K562 (cell line): ENCODE measurements around the gene SARS2. TPM values are rescaled to one million over a fixed set of nuclear protein-coding genes. Genes with fewer than 3 reads are reported as not detected.

Source experiments
- ATAC-seq: fragments of 200-7000 bp; cut with Tn5 transposase; 3 replicates; pipeline ENCODE4 v1.9.1; 2020; ENCODE audit warnings: moderate library complexity
- BruUV-seq: library from RNA; stranded (reverse); fragments of 400-500 nt; replicated peaks from 2 replicates; lab custom pipeline; 2021; lab: Mats Ljungman, UMichigan
- CTCF ChIA-PET: fragments of 300-600 bp; formaldehyde crosslinking; extraction: SDS; loops from one replicate; lab custom pipeline; 2021; ENCODE audit warnings: low intra/inter-chr PET ratio; lab: Yijun Ruan, JAX
- POLR2A ChIA-PET: fragments of 300-600, 350-650 bp; sonication (Branson Sonifier 250); formaldehyde crosslinking; extraction: SDS; loops from one replicate; lab custom pipeline; 2021; ENCODE audit warnings: antibody characterized with exemption, inconsistent platforms; lab: Yijun Ruan, JAX
- DNase-seq, 4 experiments: peaks; one replicate each; pipeline versions ENCODE4 v3.0.0 to v3.0.0-alpha.2; 2011 to 2018; ENCODE audit warnings: low spot score in 3 of 4, mixed read lengths in 3 of 4; ENCODE audit errors: extremely low read depth in 1 of 4
- FAIRE-seq: peaks from 2 replicates; lab custom pipeline; 2011; peaks lifted over from hg19 to GRCh38; lab: Jason Lieb, UNC
- H2AFZ ChIP-seq: 2 replicates; pipeline ENCODE4 v1.6.0; 2011; ENCODE audit warnings: low read depth, low read length, control low read depth, inconsistent platforms
- H3K27ac ChIP-seq: fragments of 200-600 bp; 3 replicates; pipeline ENCODE4 v1.8.0; 2011; ENCODE audit warnings: low read depth, mild to moderate bottlenecking, control low read depth, inconsistent platforms, low read length, moderate library complexity, mixed read lengths; ENCODE audit errors: extremely low read depth
- H3K27me3 ChIP-seq, 2 experiments: fragments of 300-600 bp in 1 of 2; 2 replicates in 1 of 2; 3 replicates in 1 of 2; pipeline versions ENCODE4 v1.6.0 to v1.8.0; 2011; ENCODE audit warnings: inconsistent platforms in 2 of 2, low read length in 2 of 2, mild to moderate bottlenecking in 1 of 2, mixed read lengths in 1 of 2, moderate library complexity in 1 of 2; ENCODE audit not compliant: control insufficient read depth in 2 of 2, insufficient read depth in 2 of 2
- H3K36me3 ChIP-seq: fragments of 300-600 bp; 3 replicates; pipeline ENCODE4 v1.8.0; 2011; ENCODE audit warnings: mild to moderate bottlenecking, low read length, inconsistent platforms; ENCODE audit not compliant: control insufficient read depth, insufficient read depth
- H3K4me1 ChIP-seq, 2 experiments: fragments of 200-600 bp in 1 of 2; replicated peaks in 1 of 2; 2 replicates in 1 of 2; 3 replicates in 1 of 2; pipeline versions ENCODE4 v1.5.1 to v1.8.0; 2011; ENCODE audit warnings: inconsistent platforms in 2 of 2, low read length in 2 of 2, mild to moderate bottlenecking in 1 of 2, mixed read lengths in 1 of 2, moderate library complexity in 1 of 2; ENCODE audit not compliant: control insufficient read depth in 2 of 2, insufficient read depth in 2 of 2
- H3K4me2 ChIP-seq: 2 replicates; pipeline ENCODE4 v1.6.1; 2011; ENCODE audit warnings: low read length, control low read depth, inconsistent platforms, mixed read lengths; ENCODE audit not compliant: insufficient read depth
- H3K4me3 ChIP-seq: fragments of 200-600 bp; sonication (generic), shearing (Covaris generic); 2 replicates; pipeline ENCODE4 v1.5.1; 2016; ENCODE audit warnings: control low read depth, inconsistent platforms
- H3K79me2 ChIP-seq: fragments of 200-600 bp; 3 replicates; pipeline ENCODE4 v1.8.0; 2011; ENCODE audit warnings: low read length, inconsistent platforms; ENCODE audit not compliant: control insufficient read depth, insufficient read depth
- H3K9ac ChIP-seq, 2 experiments: 2 replicates each; pipeline versions ENCODE4 v1.6.0 to v1.6.1; 2011; ENCODE audit warnings: low read depth in 2 of 2, low read length in 2 of 2, control low read depth in 1 of 2, inconsistent platforms in 1 of 2, mild to moderate bottlenecking in 1 of 2, mixed read lengths in 1 of 2; ENCODE audit not compliant: insufficient read depth in 1 of 2
- H3K9me1 ChIP-seq: one replicate; pipeline ENCODE4 v1.6.0; 2011; ENCODE audit warnings: inconsistent platforms, mild to moderate bottlenecking, low read length, moderate library complexity; ENCODE audit not compliant: control insufficient read depth, insufficient read depth
- H3K9me3 ChIP-seq: replicated peaks from 2 replicates; pipeline ENCODE4 v1.5.1; 2011; ENCODE audit warnings: low read depth, low read length, inconsistent platforms; ENCODE audit not compliant: control insufficient read depth, insufficient read depth
- H4K20me1 ChIP-seq: replicated peaks from 2 replicates; pipeline ENCODE4 v1.6.1; 2011; ENCODE audit warnings: low read length, inconsistent platforms, mixed read lengths; ENCODE audit not compliant: control insufficient read depth, insufficient read depth
- CHCHD3 ChIP-seq: fragments of 250-450 bp; sonication (Bioruptor Pico); IDR thresholded peaks from 2 replicates; pipeline ENCODE4 v2.1.2; 2022; ENCODE audit warnings: mild to moderate bottlenecking
- FOXM1 ChIP-seq, 2 experiments: fragments of 450-650 bp in 1 of 2; sonication (generic) in 1 of 2; formaldehyde crosslinking in 1 of 2; IDR thresholded peaks; 2 replicates each; pipeline versions ENCODE4 v1.6.1 to v1.9.0; 2017 to 2022; ENCODE audit warnings: low read depth in 2 of 2, mild to moderate bottlenecking in 2 of 2, missing genetic modification reagents in 1 of 2, moderate library complexity in 1 of 2
- HMGN3 ChIP-seq: IDR thresholded peaks from 2 replicates; pipeline ENCODE4 v1.6.1; 2011; ENCODE audit warnings: borderline replicate concordance, low read depth, mild to moderate bottlenecking, mixed read lengths, low read length; ENCODE audit not compliant: insufficient read length; ENCODE audit errors: extremely low read depth
- NCOA1 ChIP-seq: fragments of 450-650 bp; IDR thresholded peaks from 2 replicates; pipeline ENCODE4 v1.6.1; 2016; ENCODE audit warnings: low read depth
- RBM22 ChIP-seq: fragments of 200-400 bp; formaldehyde crosslinking; IDR thresholded peaks from 2 replicates; pipeline ENCODE4 v1.6.1; 2018; ENCODE audit warnings: low read length, low read depth; ENCODE audit not compliant: poor library complexity, severe bottlenecking
- RNF2 ChIP-seq: sonication (generic); IDR thresholded peaks from 2 replicates; pipeline ENCODE4 v1.6.1; 2016
- SIN3A ChIP-seq, 2 experiments: fragments of 150-350 bp in 1 of 2; IDR thresholded peaks; 2 replicates each; pipeline ENCODE4 v1.6.1; 2011 to 2016; ENCODE audit warnings: borderline replicate concordance in 2 of 2, low read depth in 2 of 2, low read length in 2 of 2, mild to moderate bottlenecking in 2 of 2, moderate library complexity in 2 of 2; ENCODE audit not compliant: control insufficient read depth in 1 of 2
- SMARCB1 ChIP-seq: IDR thresholded peaks from 2 replicates; pipeline ENCODE4 v1.6.1; 2011; ENCODE audit warnings: improper control_type of control experiment, low read depth; ENCODE audit not compliant: insufficient read length
- SMC3 ChIP-seq: conservative IDR thresholded peaks from 2 replicates; pipeline ENCODE4 v1.6.1; 2011; ENCODE audit warnings: low read depth, low read length, improper control_type of control experiment; ENCODE audit not compliant: insufficient read depth
- SPI1 ChIP-seq: IDR thresholded peaks from 2 replicates; pipeline ENCODE4 v1.6.1; 2011; ENCODE audit warnings: low read depth, low read length, control low read depth, borderline replicate concordance
- STAG1 ChIP-seq: sonication (generic); formaldehyde crosslinking; IDR thresholded peaks from 2 replicates; pipeline ENCODE4 v1.5.0; 2020; ENCODE audit warnings: missing genetic modification reagents, borderline replicate concordance
- TEAD4 ChIP-seq, 2 experiments: sonication (generic) in 1 of 2; formaldehyde crosslinking in 1 of 2; IDR thresholded peaks; 2 replicates each; pipeline versions ENCODE4 v1.6.1 to v1.8.0; 2012 to 2022; ENCODE audit warnings: borderline replicate concordance in 1 of 2, inconsistent platforms in 1 of 2, low read length in 1 of 2, mild to moderate bottlenecking in 1 of 2, missing genetic modification reagents in 1 of 2
- ZNF133 ChIP-seq: fragments of 250-450 bp; sonication (Bioruptor Pico); IDR thresholded peaks from 2 replicates; pipeline ENCODE4 v1.4.0; 2020; ENCODE audit warnings: mild to moderate bottlenecking
- ZNF217 ChIP-seq: sonication (generic); formaldehyde crosslinking; IDR thresholded peaks from 2 replicates; pipeline ENCODE4 v1.8.0; 2022; ENCODE audit warnings: mild to moderate bottlenecking, missing genetic modification reagents
- ZNF3 ChIP-seq: fragments of 250-450 bp; sonication (Bioruptor Pico); IDR thresholded peaks from 2 replicates; pipeline ENCODE4 v1.5.0; 2021; ENCODE audit warnings: mild to moderate bottlenecking, moderate library complexity
- ZNF444 ChIP-seq: fragments of 250-450 bp; sonication (Bioruptor Pico); IDR thresholded peaks from 2 replicates; pipeline ENCODE4 v1.4.0; 2020; ENCODE audit warnings: mild to moderate bottlenecking, moderate library complexity
- ZNF785 ChIP-seq: fragments of 250-450 bp; sonication (Bioruptor Pico); IDR thresholded peaks from 2 replicates; pipeline ENCODE4 v1.4.0; 2020; ENCODE audit warnings: mild to moderate bottlenecking
- ZSCAN32 ChIP-seq: fragments of 450-650 bp; formaldehyde crosslinking; IDR thresholded peaks from 2 replicates; pipeline ENCODE4 v1.4.0; 2020; ENCODE audit warnings: mild to moderate bottlenecking, moderate library complexity
- WGBS: fragments of 100-300 bp; shearing (Covaris generic); methylation state at CpG from one replicate; pipeline ENCODE4 v1.1.6; 2016; ENCODE audit warnings: low coverage, mixed read lengths; ENCODE audit not compliant: insufficient coverage; ENCODE audit errors: missing lambda C conversion rate; 5-methylcytosine and 5-hydroxymethylcytosine counted together
- in situ Hi-C: fragments of 300-500 bp; cut with MboI; formaldehyde crosslinking; loops from 4 replicates; pipeline ENCODE4 v1.15.0; 2018; ENCODE audit warnings: inconsistent platforms, mixed read lengths
- intact Hi-C: fragments of 100-400 bp; cut with micrococcal nuclease; formaldehyde crosslinking; loops from 2 replicates; pipeline ENCODE4 v1.14.2; 2022
- polyA plus RNA-seq, 8 experiments: library from polyadenylated mRNA; depleted of rRNA in 4 of 8; stranded (reverse) in 5 of 8; unstranded in 3 of 8; fragments of >200 nt; fragmentation: Nextera tagmentation in 2 of 8; fragmentation: Illumina TruSeq in 1 of 8; extraction: Ambion mirVana in 2 of 8; extraction: Trizol in 1 of 8; gene quantifications; 2 replicates each; pipeline versions ENCODE4 v1.2.1 to v1.2.3, GENCODE V29; 2011 to 2014; ENCODE audit warnings: inconsistent platforms in 1 of 8, missing spikeins in 1 of 8
- total RNA-seq, 7 experiments: library from RNA; depleted of rRNA in 6 of 7; stranded (reverse); fragments of >200 nt in 6 of 7; fragmentation: Illumina TruSeq in 2 of 7; extraction: Trizol in 2 of 7; gene quantifications; 2 replicates each; pipeline versions ENCODE4 v1.2.1 to v1.2.3, GENCODE V29; 2011 to 2021; ENCODE audit warnings: low replicate concordance in 1 of 7
- TF ChIP-seq, protein P1 (sequence below): fragments of 450-650 bp; IDR thresholded peaks from 2 replicates; pipeline ENCODE4 v1.6.1; 2016; ENCODE audit warnings: antibody characterized with exemption

Gene SARS2
- total and polyA plus RNA-seq, 9 of the 15 experiments (the other 6 are each of a cell fraction or from before 2014, with no cell fraction given) = 3.1 to 59.1 (median 31.7) TPM

DNA sequence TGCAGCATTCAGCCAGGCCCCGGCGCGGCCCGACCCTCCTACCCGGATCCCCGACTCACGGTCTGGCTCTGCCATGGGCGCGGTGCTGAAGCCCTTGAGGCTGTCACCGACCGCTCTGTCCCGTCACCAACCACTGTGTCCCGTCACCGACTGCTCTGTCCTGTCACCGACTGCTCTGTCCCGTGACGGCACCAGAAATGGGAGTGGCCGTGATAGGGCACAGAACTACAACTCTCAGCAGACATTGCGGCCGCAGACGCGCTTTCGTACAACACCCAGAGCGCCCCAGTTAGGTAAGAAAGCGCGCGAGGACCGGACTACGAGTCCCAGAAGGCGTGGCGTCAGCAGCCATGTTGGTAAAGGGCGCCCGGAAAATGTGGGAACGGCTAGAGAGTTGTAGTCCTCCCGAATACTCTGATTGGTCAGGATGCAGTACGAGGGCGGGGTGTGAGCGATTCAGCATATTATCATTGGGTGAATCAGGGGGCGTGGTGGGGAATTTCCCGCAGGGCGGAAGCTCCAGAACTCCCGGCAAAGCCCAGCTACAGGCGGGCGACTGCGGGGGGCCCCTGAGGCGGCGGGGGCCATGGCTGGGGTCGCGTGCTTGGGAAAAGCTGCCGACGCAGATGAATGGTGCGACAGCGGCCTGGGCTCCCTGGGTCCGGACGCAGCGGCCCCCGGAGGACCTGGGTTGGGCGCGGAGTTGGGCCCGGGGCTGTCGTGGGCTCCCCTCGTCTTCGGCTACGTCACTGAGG lies 30.9 kb downstream of the SARS2 start, which contains the start of the genes NFKBIB and SIRT2:
NFKBIB (plus strand) TSS at position 523 of the 755 bp plus-strand sequence; CDS start at position 587, 64 bp downstream.
SIRT2 (minus strand) TSS at position 172 of the 755 bp plus-strand sequence; CDS start at position 75, 97 bp downstream.
- ChIA-PET CTCF (interaction anchor here (0.6 kb wide), 1 partner anchor 170 kb away, joined by 3 read pairs; no protein-coding TSS in a partner anchor), POLR2A (interaction anchor here (0.6 to 1.5 kb wide), 9 partner anchors 9 to 356 kb away, joined by 3 to 8 read pairs (median 4); no protein-coding TSS in a partner anchor)
- no peaks in the 10 kb centered on the region for H3K9me3 ChIP-seq
- peak within 1 kb of the TSS; percentile 82 for H3K27ac ChIP-seq
- H3K27me3 ChIP-seq = no peaks in the 10 kb centered on the region
- ATAC-seq (peak; percentile 97), DNase-seq (peak; percentile 97 to 100 (median 98)), FAIRE-seq (peak; percentile 99)
- H3K4me1 ChIP-seq = peaks cover 11 to 28% of the 10 kb centered on the region in 2 experiments
- H3K79me2 ChIP-seq = peaks cover 30% of the 10 kb centered on the region
- H3K9ac ChIP-seq = peak within 1 kb of the TSS; percentile 85 to 96
- H4K20me1 ChIP-seq = no peaks in the 10 kb centered on the region
- in situ Hi-C loops (no loop called here), intact Hi-C loops (loop anchor here (1.0 kb wide), 1 partner anchor 31 kb away; the partner anchor contains the start of genes MRPS12 and SARS2)
- no TSS peak for BruUV-seq
- H3K4me3 ChIP-seq = peak within 1 kb of the TSS; percentile 85
- H3K4me2 ChIP-seq = peak within 1 kb of the TSS; percentile 92
- H3K9me1 ChIP-seq = no peaks in the 10 kb centered on the region
- peak within 1 kb of the TSS; percentile 87 for H2AFZ ChIP-seq
- under 1% methylated on average over 63 of the region's 64 CpGs for WGBS
- H3K36me3 ChIP-seq = peaks cover 6% of the 10 kb centered on the region; the same call in 1 of the 3 replicates
- no peak for TF ChIP-seq ZNF217 (CRISPR knock-in tag)
- no peak for TF ChIP-seq ZSCAN32 (CRISPR knock-in tag)
- peak; percentile 96 for TF ChIP-seq NCOA1
- TF ChIP-seq, protein P1, sequence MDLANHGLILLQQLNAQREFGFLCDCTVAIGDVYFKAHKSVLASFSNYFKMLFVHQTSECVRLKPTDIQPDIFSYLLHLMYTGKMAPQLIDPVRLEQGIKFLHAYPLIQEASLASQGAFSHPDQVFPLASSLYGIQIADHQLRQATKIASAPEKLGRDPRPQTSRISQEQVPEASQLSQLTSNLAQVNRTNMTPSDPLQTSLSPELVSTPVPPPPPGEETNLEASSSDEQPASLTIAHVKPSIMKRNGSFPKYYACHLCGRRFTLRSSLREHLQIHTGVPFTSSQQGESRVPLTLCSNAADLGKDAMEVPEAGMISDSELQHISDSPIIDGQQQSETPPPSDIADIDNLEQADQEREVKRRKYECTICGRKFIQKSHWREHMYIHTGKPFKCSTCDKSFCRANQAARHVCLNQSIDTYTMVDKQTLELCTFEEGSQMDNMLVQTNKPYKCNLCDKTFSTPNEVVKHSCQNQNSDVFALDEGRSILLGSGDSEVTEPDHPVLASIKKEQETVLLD = no peak
- peak; percentile 58 to 82; a peak in 2 of 4 replicates for TF ChIP-seq SIN3A (IDR thresholded peaks at IDR 0.05; ENCODE audit: borderline replicate concordance in 2 of 2, control insufficient read depth in 1 of 2, low read depth in 2 of 2, low read length in 2 of 2)
- no peak for TF ChIP-seq TEAD4 (IDR thresholded peaks at IDR 0.05; ENCODE audit: low read length)
- TF ChIP-seq TEAD4 (CRISPR knock-in tag; IDR thresholded peaks at IDR 0.05; ENCODE audit: borderline replicate concordance) = no peak
- TF ChIP-seq RBM22 = no peak
- TF ChIP-seq HMGN3 = no peak
- no peak for TF ChIP-seq ZNF444 (CRISPR knock-in tag)
- TF ChIP-seq FOXM1 (IDR thresholded peaks at IDR 0.05; ENCODE audit: low read depth) = no peak
- no peak for TF ChIP-seq FOXM1 (CRISPR knock-in tag; IDR thresholded peaks at IDR 0.05; ENCODE audit: low read depth)
- TF ChIP-seq ZNF785 = no peak
- peak; percentile 19; the same call in 1 of the 2 replicates for TF ChIP-seq RNF2
- no peak for TF ChIP-seq SMC3
- TF ChIP-seq STAG1 (CRISPR knock-in tag) = no peak
- peak; percentile 32; the same call in 1 of the 2 replicates for TF ChIP-seq SPI1
- no peak for TF ChIP-seq ZNF133 (CRISPR knock-in tag)
- no peak for TF ChIP-seq ZNF3 (CRISPR knock-in tag)
- TF ChIP-seq SMARCB1 = no peak
- no peak for TF ChIP-seq CHCHD3
